HCT116 (cell line): Measurements from ENCODE around the gene SIRPA.

ENCODE experiments used
- CTCF ChIP-seq, 3 experiments: fragments of 200-600 bp in 1 of 3; sonication (generic) in 1 of 3; IDR thresholded peaks in 2 of 3; conservative IDR thresholded peaks in 1 of 3; 2 replicates each; pipeline ENCODE4 v1.5.1; 2012 to 2017; ENCODE audit warnings: low read depth in 2 of 3, low read length in 2 of 3, antibody characterized with exemption in 1 of 3, borderline replicate concordance in 1 of 3, control low read depth in 1 of 3, mild to moderate bottlenecking in 1 of 3, mixed read lengths in 1 of 3, mixed run types in 1 of 3, moderate library complexity in 1 of 3; ENCODE audit not compliant: insufficient read depth in 1 of 3
- EZH2 ChIP-seq: fragments of 200-600 bp; sonication (generic); IDR thresholded peaks from 2 replicates; pipeline ENCODE4 v1.6.1; 2017; ENCODE audit warnings: antibody characterized with exemption, mixed run types
- JUND ChIP-seq: IDR thresholded peaks from 2 replicates; pipeline ENCODE4 v1.6.1; 2012
- MAX ChIP-seq: IDR thresholded peaks from 2 replicates; pipeline ENCODE4 v1.6.1; 2012
- POLR2A ChIP-seq: IDR thresholded peaks from 2 replicates; pipeline ENCODE4 v1.7.0; 2011; ENCODE audit warnings: borderline replicate concordance; ENCODE audit not compliant: insufficient read depth, insufficient read length; ENCODE audit errors: extremely low read depth
- POLR2AphosphoS5 ChIP-seq: IDR thresholded peaks from 2 replicates; pipeline ENCODE4 v1.6.1; 2011; ENCODE audit warnings: mild to moderate bottlenecking, low read depth, low read length, moderate library complexity
- REST ChIP-seq: IDR thresholded peaks from 2 replicates; pipeline ENCODE4 v1.6.1; 2012; ENCODE audit warnings: low read depth
- SIN3A ChIP-seq: IDR thresholded peaks from 2 replicates; pipeline ENCODE4 v1.6.1; 2012; ENCODE audit warnings: low read depth
- YY1 ChIP-seq: IDR thresholded peaks from 2 replicates; pipeline ENCODE4 v1.6.1; 2011; ENCODE audit warnings: low read length, low read depth, moderate library complexity, mild to moderate bottlenecking; ENCODE audit not compliant: insufficient replicate concordance; ENCODE audit errors: extremely low read depth
- ZFX ChIP-seq: fragments of 450-650 bp; IDR thresholded peaks from 2 replicates; pipeline ENCODE4 v1.6.1; 2017
- ZNF274 ChIP-seq: fragments of 200-500 bp; sonication (Bioruptor generic); IDR thresholded peaks from 2 replicates; pipeline ENCODE4 v1.6.1; 2014; ENCODE audit warnings: mild to moderate bottlenecking, low read depth, low read length, inconsistent platforms

DNA sequence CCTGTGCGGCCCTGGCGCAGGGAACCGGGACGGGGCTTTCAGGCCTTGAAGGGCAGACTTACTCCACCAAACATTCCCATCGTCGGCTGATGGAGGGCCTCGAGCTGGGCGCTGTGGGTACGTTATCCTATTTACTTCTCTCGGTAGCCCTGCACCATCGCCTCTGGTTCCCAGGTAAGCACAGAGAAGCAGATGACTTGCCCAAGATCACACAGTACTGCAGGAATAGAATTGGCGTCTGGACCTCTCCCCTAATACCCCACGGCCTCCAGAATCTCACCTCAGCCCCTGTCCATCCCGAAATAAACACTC is 52.3 kb downstream of the SIRPA start:
- TF ChIP-seq POLR2A (no peak), EZH2 (no peak), CTCF (IDR thresholded peaks at IDR 0.05 in 2 of 3, conservative IDR thresholded peaks at IDR 0.05 in 1 of 3; ENCODE audit: borderline replicate concordance in 1 of 3, insufficient read depth in 1 of 3, low read depth in 2 of 3, low read length in 2 of 3) (no peak), YY1 (no peak), SIN3A (no peak), ZNF274 (no peak), JUND (no peak), POLR2AphosphoS5 (no peak), ZFX (no peak), MAX (no peak), REST (no peak)
